HepG2 (cell line): Measurements from ENCODE around the gene NDUFB10. TPM values are rescaled to one million over a fixed set of nuclear protein-coding genes. Genes with fewer than 3 reads are reported as not detected.

ENCODE experiments used
- AKAP8 ChIP-seq: sonication (generic); formaldehyde crosslinking; IDR thresholded peaks from 2 replicates; pipeline ENCODE4 v1.5.1; 2020; ENCODE audit warnings: mild to moderate bottlenecking, missing genetic modification reagents
- CREBL2 ChIP-seq: sonication (generic); formaldehyde crosslinking; IDR thresholded peaks from 2 replicates; pipeline ENCODE4 v1.8.1; 2023; ENCODE audit warnings: missing genetic modification reagents, mild to moderate bottlenecking, borderline replicate concordance
- ELF1 ChIP-seq: sonication (generic); formaldehyde crosslinking; IDR thresholded peaks from 2 replicates; pipeline ENCODE4 v1.4.0; 2020; ENCODE audit warnings: missing genetic modification reagents
- FOXC1 ChIP-seq: sonication (generic); formaldehyde crosslinking; IDR thresholded peaks from 2 replicates; pipeline ENCODE4 v1.8.0; 2022; ENCODE audit warnings: mild to moderate bottlenecking, missing genetic modification reagents, borderline replicate concordance
- GABPA ChIP-seq, 2 experiments: IDR thresholded peaks; 2 replicates each; pipeline ENCODE4 v1.6.1; 2011 to 2016; ENCODE audit warnings: low read depth in 2 of 2, low read length in 1 of 2, missing biosample characterization in 1 of 2, missing genetic modification characterization in 1 of 2
- HNRNPL ChIP-seq: fragments of 200-400 bp; formaldehyde crosslinking; IDR thresholded peaks from 2 replicates; pipeline ENCODE4 v1.6.1; 2017; ENCODE audit warnings: mild to moderate bottlenecking, low read depth, low read length
- KDM2A ChIP-seq: sonication (generic); formaldehyde crosslinking; IDR thresholded peaks from 2 replicates; pipeline ENCODE4 v1.4.0; 2020; ENCODE audit warnings: low read depth, missing genetic modification reagents, borderline replicate concordance
- MAX ChIP-seq: IDR thresholded peaks from 2 replicates; pipeline ENCODE4 v1.6.1; 2012; ENCODE audit warnings: inconsistent platforms
- MEIS1 ChIP-seq: sonication (generic); formaldehyde crosslinking; IDR thresholded peaks from 2 replicates; pipeline ENCODE4 v1.9.0; 2021; ENCODE audit warnings: mild to moderate bottlenecking, missing genetic modification reagents, moderate library complexity, borderline replicate concordance
- MXI1 ChIP-seq: IDR thresholded peaks from 3 replicates; pipeline ENCODE4 v1.6.1; 2012; ENCODE audit warnings: low read depth, low read length, inconsistent platforms, borderline replicate concordance
- PBX3 ChIP-seq: sonication (generic); formaldehyde crosslinking; IDR thresholded peaks from 2 replicates; pipeline ENCODE4 v1.8.1; 2023; ENCODE audit warnings: missing genetic modification reagents, inconsistent platforms, borderline replicate concordance
- SATB2 ChIP-seq: sonication (generic); formaldehyde crosslinking; IDR thresholded peaks from 2 replicates; pipeline ENCODE4 v1.5.0; 2020; ENCODE audit warnings: missing genetic modification reagents
- STAT5B ChIP-seq: sonication (generic); formaldehyde crosslinking; IDR thresholded peaks from 2 replicates; pipeline ENCODE4 v1.4.0; 2020; ENCODE audit warnings: missing genetic modification reagents
- TEF ChIP-seq: sonication (generic); formaldehyde crosslinking; IDR thresholded peaks from 2 replicates; pipeline ENCODE4 v1.5.0; 2020; ENCODE audit warnings: missing genetic modification reagents
- ZBED4 ChIP-seq: sonication (generic); formaldehyde crosslinking; IDR thresholded peaks from 2 replicates; pipeline ENCODE4 v1.4.0; 2020; ENCODE audit warnings: missing genetic modification reagents, borderline replicate concordance
- ZBTB20 ChIP-seq: sonication (generic); formaldehyde crosslinking; IDR thresholded peaks from 2 replicates; pipeline ENCODE4 v1.8.1; 2023; ENCODE audit warnings: missing genetic modification reagents, low read depth, mild to moderate bottlenecking, borderline replicate concordance
- ZBTB7B ChIP-seq: sonication (generic); formaldehyde crosslinking; IDR thresholded peaks from 2 replicates; pipeline ENCODE4 v1.4.0; 2020; ENCODE audit warnings: missing genetic modification reagents
- ZFP41 ChIP-seq: sonication (generic); formaldehyde crosslinking; IDR thresholded peaks from 2 replicates; pipeline ENCODE4 v1.4.0; 2020; ENCODE audit warnings: mild to moderate bottlenecking, missing genetic modification reagents, borderline replicate concordance
- ZNF337 ChIP-seq: sonication (generic); formaldehyde crosslinking; IDR thresholded peaks from 2 replicates; pipeline ENCODE4 v1.5.1; 2020; ENCODE audit warnings: missing genetic modification reagents, low read depth, mild to moderate bottlenecking, borderline replicate concordance
- ZNF33A ChIP-seq: sonication (generic); formaldehyde crosslinking; IDR thresholded peaks from 2 replicates; pipeline ENCODE4 v1.5.1; 2020; ENCODE audit warnings: missing genetic modification reagents, mild to moderate bottlenecking, moderate library complexity, borderline replicate concordance
- ZNF34 ChIP-seq: sonication (generic); formaldehyde crosslinking; IDR thresholded peaks from 2 replicates; pipeline ENCODE4 v1.4.0; 2020; ENCODE audit warnings: mild to moderate bottlenecking, missing genetic modification reagents, borderline replicate concordance
- ZNF468 ChIP-seq: sonication (generic); formaldehyde crosslinking; IDR thresholded peaks from 2 replicates; pipeline ENCODE4 v1.8.0; 2022; ENCODE audit warnings: mild to moderate bottlenecking, moderate library complexity, missing genetic modification reagents
- ZNF772 ChIP-seq: sonication (generic); formaldehyde crosslinking; IDR thresholded peaks from 2 replicates; pipeline ENCODE4 v1.5.0; 2020; ENCODE audit warnings: mild to moderate bottlenecking, missing genetic modification reagents
- polyA plus RNA-seq, 8 experiments: library from polyadenylated mRNA; depleted of rRNA in 3 of 8; stranded (reverse) in 7 of 8; unstranded in 1 of 8; fragments of >200 nt; fragmentation: Illumina TruSeq in 4 of 8; extraction: Trizol in 4 of 8; gene quantifications; 2 replicates each; pipeline versions ENCODE4 v1.2.1 to v1.2.3, GENCODE V29; 2011 to 2016; ENCODE audit warnings: low read depth in 4 of 8, missing spikeins in 1 of 8, mixed read lengths in 1 of 8; ENCODE audit not compliant: insufficient read depth in 1 of 8
- total RNA-seq, 5 experiments: library from RNA; depleted of rRNA; stranded (reverse); fragments of >200 nt; fragmentation: Illumina TruSeq; extraction: Trizol; gene quantifications; 2 replicates each; pipeline ENCODE4 v1.2.3, GENCODE V29; 2016; ENCODE audit warnings: low read depth in 1 of 5

Gene NDUFB10
- total and polyA plus RNA-seq, 2 of the 13 experiments (the other 11 are each of a cell fraction or from before 2014, with no cell fraction given) = 68.6 to 157 TPM

- TF ChIP-seq ZNF34 (CRISPR knock-in tag) (no peak), ZNF33A (CRISPR knock-in tag) (no peak), AKAP8 (CRISPR knock-in tag) (no peak), ZBTB20 (CRISPR knock-in tag) (no peak), GABPA (IDR thresholded peaks at IDR 0.05; ENCODE audit: low read depth, low read length) (no peak), GABPA (CRISPR knock-in tag; IDR thresholded peaks at IDR 0.05; ENCODE audit: low read depth) (0 out of 2 replicates have a peak, but pooled peaks have one; percentile 22), FOXC1 (CRISPR knock-in tag) (no peak), ELF1 (peak; percentile 59), ZFP41 (CRISPR knock-in tag) (no peak), STAT5B (no peak), MXI1 (peak; percentile 48; the same call in 2 of the 3 replicates), PBX3 (no peak), TEF (CRISPR knock-in tag) (no peak), KDM2A (0 out of 2 replicates have a peak, but pooled peaks have one; percentile 13), ZNF337 (CRISPR knock-in tag) (no peak), SATB2 (CRISPR knock-in tag) (no peak), ZNF468 (CRISPR knock-in tag) (no peak), ZBTB7B (CRISPR knock-in tag) (no peak), CREBL2 (0 out of 2 replicates have a peak, but pooled peaks have one; percentile 31), ZBED4 (CRISPR knock-in tag) (no peak), MEIS1 (CRISPR knock-in tag) (no peak), ZNF772 (CRISPR knock-in tag) (no peak), MAX (0 out of 2 replicates have a peak, but pooled peaks have one; percentile 19), HNRNPL (peak; percentile 90)
Observed at GRCh38 chr16:1946495-1947368, 12.6 kb upstream of the NDUFB10 start (continued).
